Measurements from ENCODE around the gene FBXO42. TPM values are rescaled to one million over a fixed set of nuclear protein-coding genes. Genes with fewer than 3 reads are reported as not detected.

FBXO42 gene
- total RNA-seq (2021) (13.0 and 15.3 TPM in 2 replicates), Bru-seq, nascent RNA (percentile 77 among the genes with signal in this experiment), BruChase-seq, experiment 1, labeled RNA remaining after a 2-hour chase (percentile 75 among the genes with signal in this experiment), BruChase-seq, experiment 2, labeled RNA remaining after a 6-hour chase (percentile 67 among the genes with signal in this experiment)
- long read RNA-seq, full-length matches to known transcripts = 17 of 29 reads
- long read RNA-seq, partial matches to known transcripts = 0 of 29 reads
- long read RNA-seq, other reads (novel, unspliced or antisense) = 12 of 29 reads

DNA sequence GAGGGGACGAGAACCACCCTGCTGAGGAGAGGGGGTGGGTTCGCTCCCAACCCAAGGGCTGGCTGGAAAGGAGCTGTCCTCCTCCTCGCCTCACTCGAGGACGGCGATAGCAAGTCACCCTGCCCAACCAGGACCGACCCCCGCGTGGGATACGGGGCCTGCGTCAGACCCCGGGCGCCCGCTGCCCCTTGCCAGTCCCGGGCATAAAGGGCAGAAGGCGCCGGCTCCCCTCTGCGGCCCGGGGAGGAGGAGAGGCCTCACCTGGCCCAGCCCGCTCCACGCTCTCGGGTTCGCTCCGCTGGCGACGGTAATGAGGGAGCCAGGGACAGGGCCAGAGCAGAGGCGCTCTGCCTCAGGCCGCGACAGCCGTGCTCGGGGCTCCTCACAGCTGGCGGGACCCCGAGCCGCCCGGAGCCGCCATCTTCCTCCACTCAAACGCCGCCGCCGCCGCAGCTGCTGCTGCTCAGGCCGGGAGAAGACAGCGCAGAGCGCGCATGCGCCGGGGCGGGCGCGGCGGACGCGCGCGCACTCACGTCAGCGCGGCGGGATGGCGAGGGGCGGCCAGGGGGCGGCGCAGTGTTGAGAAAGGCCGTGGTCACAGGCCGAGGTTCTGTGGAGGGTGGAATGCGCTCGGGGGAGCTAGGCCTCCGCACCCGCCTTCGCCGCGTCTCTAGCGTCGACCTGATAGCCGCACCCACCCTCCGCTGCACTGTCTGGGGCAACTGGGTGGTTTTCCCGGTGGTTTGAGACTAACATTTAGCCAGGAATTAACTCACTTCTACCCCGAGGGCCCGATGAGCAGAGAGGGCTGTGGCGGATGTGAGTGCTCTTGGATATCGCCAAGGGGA, at the start of gene FBXO42:
FBXO42 (minus strand) TSS at position 487 of the 848 bp plus-strand sequence. CDS start 37,062 bp downstream, outside the sequence.
- BruUV-seq (replicated peaks) = no TSS peak
- Histone ChIP-seq H2AFZ (peak within 1 kb of the TSS; percentile 76), H3K36me3 (ENCODE audit: low read depth) (no peaks in the 10 kb centered on the region), H3K27ac (peak within 1 kb of the TSS; percentile 80), H3K4me2 (peak within 1 kb of the TSS; percentile 85), H4K20me1 (ENCODE audit: insufficient read depth) (no peaks in the 10 kb centered on the region), H3F3A (ENCODE audit: insufficient read depth, low read depth) (peaks cover 8% of the 10 kb centered on the region; the same call in 1 of the 2 replicates), H3K27me3 (ENCODE audit: insufficient read depth, low read depth) (no peaks in the 10 kb centered on the region), H3K79me2 (ENCODE audit: low read depth) (peaks cover 48% of the 10 kb centered on the region), H3K4me1 (replicated peaks; ENCODE audit: insufficient read depth) (peaks cover 30% of the 10 kb centered on the region), H3K9me2 (ENCODE audit: insufficient read depth) (no peaks in the 10 kb centered on the region), H3K4me3 (peak within 1 kb of the TSS; percentile 88), H3K9me3 (ENCODE audit: insufficient read depth, low read depth) (no peaks in the 10 kb centered on the region)
- DNase-seq = peak; percentile 61 to 93
- intact Hi-C loops (cut with micrococcal nuclease; ENCODE audit: unreplicated experiment) = no loop called here
- ChIA-PET POLR2A (ENCODE audit: unreplicated experiment) (interaction anchor here (0.5 to 0.7 kb wide), 7 partner anchors 8 to 840 kb away, joined by 3 to 8 read pairs (median 5); partner anchors contain the start of gene RNU1-1), CTCF (interaction anchor here (0.6 to 1.2 kb wide), 4 partner anchors 11 to 88 kb away, joined by 3 to 17 read pairs (median 5); partner anchors contain the start of genes NECAP2 and SZRD1)
- TF ChIP-seq, protein P1, sequence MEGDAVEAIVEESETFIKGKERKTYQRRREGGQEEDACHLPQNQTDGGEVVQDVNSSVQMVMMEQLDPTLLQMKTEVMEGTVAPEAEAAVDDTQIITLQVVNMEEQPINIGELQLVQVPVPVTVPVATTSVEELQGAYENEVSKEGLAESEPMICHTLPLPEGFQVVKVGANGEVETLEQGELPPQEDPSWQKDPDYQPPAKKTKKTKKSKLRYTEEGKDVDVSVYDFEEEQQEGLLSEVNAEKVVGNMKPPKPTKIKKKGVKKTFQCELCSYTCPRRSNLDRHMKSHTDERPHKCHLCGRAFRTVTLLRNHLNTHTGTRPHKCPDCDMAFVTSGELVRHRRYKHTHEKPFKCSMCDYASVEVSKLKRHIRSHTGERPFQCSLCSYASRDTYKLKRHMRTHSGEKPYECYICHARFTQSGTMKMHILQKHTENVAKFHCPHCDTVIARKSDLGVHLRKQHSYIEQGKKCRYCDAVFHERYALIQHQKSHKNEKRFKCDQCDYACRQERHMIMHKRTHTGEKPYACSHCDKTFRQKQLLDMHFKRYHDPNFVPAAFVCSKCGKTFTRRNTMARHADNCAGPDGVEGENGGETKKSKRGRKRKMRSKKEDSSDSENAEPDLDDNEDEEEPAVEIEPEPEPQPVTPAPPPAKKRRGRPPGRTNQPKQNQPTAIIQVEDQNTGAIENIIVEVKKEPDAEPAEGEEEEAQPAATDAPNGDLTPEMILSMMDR (conservative IDR thresholded peaks at IDR 0.05) = no peak; the same call in 1 of the 2 replicates
- no peak for TF ChIP-seq EZH2 (IDR thresholded peaks at IDR 0.05; ENCODE audit: low read depth)

DNA sequence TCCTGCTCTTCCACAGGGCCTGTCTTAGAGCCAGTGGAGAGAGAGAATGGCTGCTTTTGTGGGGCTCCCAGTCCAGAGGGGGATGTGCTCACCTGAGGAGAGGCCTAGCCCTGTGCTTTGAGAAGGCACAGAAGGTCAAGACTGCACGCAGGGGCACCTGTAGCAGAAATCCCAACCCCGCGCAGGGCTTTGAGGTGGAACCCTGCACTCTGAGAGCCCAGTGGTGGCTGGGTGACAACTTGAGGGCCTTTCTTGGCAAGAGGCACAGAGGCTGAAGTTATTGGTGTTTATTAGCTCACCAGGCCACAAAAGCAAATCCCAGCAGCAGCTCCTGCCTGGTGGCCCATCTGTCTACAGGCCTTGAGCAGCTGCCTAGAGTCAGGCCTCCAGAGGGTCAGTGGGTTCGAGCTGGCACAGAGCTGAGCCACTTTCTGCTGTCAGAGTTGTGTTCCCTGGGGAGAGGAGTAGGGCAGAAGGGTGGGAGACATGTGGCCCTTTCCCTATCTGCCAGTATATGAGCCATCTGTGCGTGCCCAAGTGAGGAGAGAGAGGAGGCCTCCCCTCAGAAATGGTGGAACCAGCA, 46.2 kb upstream of the FBXO42 start:
- Histone ChIP-seq H3K9me2 (ENCODE audit: insufficient read depth) (no peaks in the 10 kb centered on the region), H3K27me3 (ENCODE audit: insufficient read depth, low read depth) (no peaks in the 10 kb centered on the region), H4K20me1 (ENCODE audit: insufficient read depth) (no peaks in the 10 kb centered on the region; the same call in 1 of the 2 replicates), H3K27ac (no peak overlapping the region), H3K4me3 (no peak overlapping the region), H3K4me2 (no peak overlapping the region), H2AFZ (no peak overlapping the region), H3K9me3 (ENCODE audit: insufficient read depth, low read depth) (no peaks in the 10 kb centered on the region), H3F3A (ENCODE audit: insufficient read depth, low read depth) (no peaks in the 10 kb centered on the region), H3K4me1 (replicated peaks; ENCODE audit: insufficient read depth) (no peaks in the 10 kb centered on the region), H3K79me2 (ENCODE audit: low read depth) (no peaks in the 10 kb centered on the region), H3K36me3 (ENCODE audit: low read depth) (no peaks in the 10 kb centered on the region)
- TF ChIP-seq, protein P1 (conservative IDR thresholded peaks at IDR 0.05) = no peak
- TF ChIP-seq EZH2 (IDR thresholded peaks at IDR 0.05; ENCODE audit: low read depth) = no peak
- DNase-seq = no peak
- intact Hi-C loops (cut with micrococcal nuclease; ENCODE audit: unreplicated experiment) = no loop called here
- ChIA-PET POLR2A (ENCODE audit: unreplicated experiment) (no interaction called here), CTCF (no interaction called here)
- BruUV-seq (replicated peaks) = no TSS peak

DNA sequence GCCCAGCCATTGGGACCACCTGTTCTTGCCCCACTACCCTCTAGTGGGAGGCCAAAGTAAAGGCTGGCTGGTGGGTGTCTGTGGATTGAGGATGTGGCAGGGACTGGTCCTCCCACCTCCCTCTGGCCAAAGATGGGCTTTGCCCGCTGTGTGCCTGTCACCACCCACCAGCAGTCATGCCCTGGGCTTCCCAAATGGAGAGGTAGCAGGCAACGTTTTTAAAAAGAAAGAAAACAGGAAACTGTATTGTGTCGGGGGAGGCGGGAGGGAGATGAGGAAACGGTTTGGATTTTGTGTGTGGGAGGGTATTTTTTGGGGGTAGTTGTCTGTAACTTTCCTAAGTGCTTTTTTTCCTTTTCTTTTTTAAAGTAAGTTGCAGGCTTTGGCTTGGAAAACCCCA, 44.8 kb upstream of the FBXO42 start:
- BruUV-seq (replicated peaks) = no TSS peak
- DNase-seq = no peak
- POLR2A ChIA-PET (ENCODE audit: unreplicated experiment) = no interaction called here
- H3K79me2 ChIP-seq (ENCODE audit: low read depth) = 0 out of 2 replicates have a peak, but pooled peaks cover under 1% of the 10 kb centered on the region
- H3K27me3 ChIP-seq (ENCODE audit: insufficient read depth, low read depth) = no peaks in the 10 kb centered on the region
- no peak overlapping the region for H3K27ac ChIP-seq
- H3K9me2 ChIP-seq (ENCODE audit: insufficient read depth) = no peaks in the 10 kb centered on the region
- TF ChIP-seq, protein P1 (conservative IDR thresholded peaks at IDR 0.05) = no peak
- no peak for TF ChIP-seq EZH2 (IDR thresholded peaks at IDR 0.05; ENCODE audit: low read depth)
- no peak overlapping the region for H3K4me3 ChIP-seq
- no peaks in the 10 kb centered on the region for H3F3A ChIP-seq (ENCODE audit: insufficient read depth, low read depth)
- H3K36me3 ChIP-seq (ENCODE audit: low read depth) = no peaks in the 10 kb centered on the region
- no peak overlapping the region for H3K4me2 ChIP-seq
- H2AFZ ChIP-seq = no peak overlapping the region
- intact Hi-C loops (cut with micrococcal nuclease; ENCODE audit: unreplicated experiment) = no loop called here
- H3K4me1 ChIP-seq (replicated peaks; ENCODE audit: insufficient read depth) = no peaks in the 10 kb centered on the region
- CTCF ChIA-PET = no interaction called here
- no peaks in the 10 kb centered on the region for H3K9me3 ChIP-seq (ENCODE audit: insufficient read depth, low read depth)
- H4K20me1 ChIP-seq (ENCODE audit: insufficient read depth) = peaks cover 3% of the 10 kb centered on the region; the same call in 1 of the 2 replicates

Measured in PC-9 (cell line).